SK-N-SH treated with all-trans-retinoic acid at 6 μM for 48 hours (cell line): ENCODE results near the gene PIK3CB.

Experiments
- ISL1 ChIP-seq: fragments of 250-450 bp; sonication (Bioruptor Pico); IDR thresholded peaks from 2 replicates; pipeline ENCODE4 v2.1.2; 2022; ENCODE audit warnings: mild to moderate bottlenecking, moderate library complexity
- PPARA ChIP-seq: fragments of 250-450 bp; sonication (Bioruptor Pico); IDR thresholded peaks from 2 replicates; pipeline ENCODE4 v1.5.0; 2020; ENCODE audit warnings: mild to moderate bottlenecking, borderline replicate concordance
- TOX ChIP-seq: fragments of 250-450 bp; sonication (Bioruptor Pico); IDR thresholded peaks from 2 replicates; pipeline ENCODE4 v1.8.0; 2021; ENCODE audit warnings: mild to moderate bottlenecking, moderate library complexity, borderline replicate concordance

DNA sequence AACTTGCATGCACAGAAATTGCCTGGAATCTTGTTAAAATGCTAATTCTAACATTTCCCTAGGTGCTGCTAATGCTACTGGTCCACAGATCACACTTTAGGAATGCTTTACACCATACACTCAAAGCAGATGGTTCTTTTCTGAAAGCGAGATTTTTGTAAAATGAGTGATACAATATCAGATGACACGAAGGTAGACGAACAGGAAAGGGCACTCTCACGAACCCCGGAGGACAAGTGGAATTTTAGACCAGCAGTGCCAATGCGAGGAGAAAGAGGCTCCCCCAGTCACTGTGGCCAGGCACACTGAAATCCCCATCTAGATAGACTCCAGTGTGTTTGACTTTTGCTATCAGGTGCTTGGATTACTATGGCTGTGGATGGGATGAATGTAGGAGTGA, 205.2 kb downstream of the PIK3CB start:
- TF ChIP-seq ISL1: no peak
- no peak for TF ChIP-seq TOX
- no peak for TF ChIP-seq PPARA
